Panc1 (cell line): ENCODE data around the gene NPHP4.
A peak's percentile ranks its signal among the peaks of the same experiment; 100 is the strongest.

Experiments
- CTCF ChIP-seq: fragments of 450-650 bp; IDR thresholded peaks from 2 replicates; pipeline ENCODE4 v1.5.1; 2017; ENCODE audit warnings: mild to moderate bottlenecking
- POLR2AphosphoS5 ChIP-seq: IDR thresholded peaks from 2 replicates; pipeline ENCODE4 v1.6.1; 2012; ENCODE audit warnings: mild to moderate bottlenecking, low read depth, low read length, moderate library complexity
- SIN3A ChIP-seq: IDR thresholded peaks from 2 replicates; pipeline ENCODE4 v1.6.1; 2012; ENCODE audit warnings: low read depth, mild to moderate bottlenecking, low read length, moderate library complexity, borderline replicate concordance; ENCODE audit not compliant: insufficient read depth
- TCF7L2 ChIP-seq: IDR thresholded peaks from 2 replicates; pipeline ENCODE4 v1.6.1; 2011; ENCODE audit warnings: mild to moderate bottlenecking, low read depth, low read length, inconsistent platforms
- TF ChIP-seq, protein P1 (sequence below), 2 experiments: IDR thresholded peaks; 2 replicates each; pipeline ENCODE4 v1.6.1; 2011 to 2012; ENCODE audit warnings: low read depth in 2 of 2, control low read depth in 1 of 2, low read length in 1 of 2, mild to moderate bottlenecking in 1 of 2, moderate library complexity in 1 of 2; ENCODE audit not compliant: insufficient read depth in 1 of 2

DNA sequence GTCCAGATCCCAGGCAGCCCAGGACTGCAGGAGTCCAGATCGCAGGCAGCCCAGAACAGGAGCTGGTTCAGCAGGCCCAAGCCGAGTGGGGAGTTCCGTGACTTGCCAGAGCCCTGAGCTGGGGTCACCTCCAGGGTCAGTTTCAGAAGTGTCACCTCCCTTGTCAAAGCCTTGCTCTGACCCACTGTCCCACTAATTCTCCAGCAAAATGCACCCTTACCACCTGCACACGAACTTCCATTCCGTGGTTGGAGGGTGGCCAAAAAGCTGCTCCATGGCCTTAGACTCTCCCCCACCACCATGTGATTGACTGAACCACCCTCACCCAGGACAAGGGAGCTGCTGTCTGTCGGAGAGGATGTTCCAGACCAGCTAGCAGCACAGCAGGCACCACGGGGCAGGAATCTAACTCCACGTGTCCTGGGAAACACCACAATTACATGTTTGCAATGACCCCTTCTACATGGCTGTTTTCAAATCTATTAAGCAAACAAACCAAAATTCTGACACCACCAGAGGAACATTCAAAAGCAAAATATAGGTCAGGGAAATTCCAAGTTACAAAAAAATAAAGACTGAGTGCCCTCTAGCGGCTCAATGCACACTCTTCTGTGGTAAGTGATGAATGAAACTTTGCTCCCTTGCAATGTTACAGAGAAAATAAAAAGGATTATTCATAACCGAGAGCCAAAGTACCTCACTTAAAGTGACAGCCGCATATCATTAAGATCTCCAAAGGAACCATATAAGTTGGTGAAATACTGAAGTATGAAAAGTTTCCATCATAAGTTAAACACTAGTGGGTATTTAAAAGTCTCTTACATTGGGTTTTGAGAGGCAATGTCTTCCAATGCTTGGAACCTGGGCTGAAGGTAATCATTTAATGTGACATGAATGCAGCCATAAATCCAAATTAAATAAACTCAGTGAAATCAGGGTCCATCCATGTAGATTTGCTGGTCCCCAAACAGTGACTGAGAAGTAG, 76.3 kb downstream of the NPHP4 start:
- no peak for TF ChIP-seq POLR2AphosphoS5
- TF ChIP-seq CTCF: peak; percentile 85
- no peak for TF ChIP-seq SIN3A
- TF ChIP-seq, protein P1, sequence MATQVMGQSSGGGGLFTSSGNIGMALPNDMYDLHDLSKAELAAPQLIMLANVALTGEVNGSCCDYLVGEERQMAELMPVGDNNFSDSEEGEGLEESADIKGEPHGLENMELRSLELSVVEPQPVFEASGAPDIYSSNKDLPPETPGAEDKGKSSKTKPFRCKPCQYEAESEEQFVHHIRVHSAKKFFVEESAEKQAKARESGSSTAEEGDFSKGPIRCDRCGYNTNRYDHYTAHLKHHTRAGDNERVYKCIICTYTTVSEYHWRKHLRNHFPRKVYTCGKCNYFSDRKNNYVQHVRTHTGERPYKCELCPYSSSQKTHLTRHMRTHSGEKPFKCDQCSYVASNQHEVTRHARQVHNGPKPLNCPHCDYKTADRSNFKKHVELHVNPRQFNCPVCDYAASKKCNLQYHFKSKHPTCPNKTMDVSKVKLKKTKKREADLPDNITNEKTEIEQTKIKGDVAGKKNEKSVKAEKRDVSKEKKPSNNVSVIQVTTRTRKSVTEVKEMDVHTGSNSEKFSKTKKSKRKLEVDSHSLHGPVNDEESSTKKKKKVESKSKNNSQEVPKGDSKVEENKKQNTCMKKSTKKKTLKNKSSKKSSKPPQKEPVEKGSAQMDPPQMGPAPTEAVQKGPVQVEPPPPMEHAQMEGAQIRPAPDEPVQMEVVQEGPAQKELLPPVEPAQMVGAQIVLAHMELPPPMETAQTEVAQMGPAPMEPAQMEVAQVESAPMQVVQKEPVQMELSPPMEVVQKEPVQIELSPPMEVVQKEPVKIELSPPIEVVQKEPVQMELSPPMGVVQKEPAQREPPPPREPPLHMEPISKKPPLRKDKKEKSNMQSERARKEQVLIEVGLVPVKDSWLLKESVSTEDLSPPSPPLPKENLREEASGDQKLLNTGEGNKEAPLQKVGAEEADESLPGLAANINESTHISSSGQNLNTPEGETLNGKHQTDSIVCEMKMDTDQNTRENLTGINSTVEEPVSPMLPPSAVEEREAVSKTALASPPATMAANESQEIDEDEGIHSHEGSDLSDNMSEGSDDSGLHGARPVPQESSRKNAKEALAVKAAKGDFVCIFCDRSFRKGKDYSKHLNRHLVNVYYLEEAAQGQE (IDR thresholded peaks at IDR 0.05; ENCODE audit: insufficient read depth in 1 of 2, low read depth in 2 of 2, low read length in 1 of 2): no peak
- TF ChIP-seq TCF7L2: no peak
